Measurements from ENCODE around the gene EXOC3.
"Not testable (repeated sequence)": the region's sequence is repeated elsewhere in the genome, so short reads cannot be mapped to it uniquely, and the experiment has no call there.

EXOC3 gene

GRCh38 chr5:473551-474192 is 30.7 kb downstream of the EXOC3 start:
- DNase-seq (ENCODE audit: low spot score) = peak; percentile 61

GRCh38 chr5:474232-474839 is 31.4 kb downstream of the EXOC3 start:
- DNase-seq (ENCODE audit: low spot score) = not testable (repeated sequence)

GRCh38 chr5:474840-475661 is 32.1 kb downstream of the EXOC3 start:
- DNase-seq (ENCODE audit: low spot score) = no peak

GRCh38 chr5:475704-476101 is 32.7 kb downstream of the EXOC3 start:
- no peak for DNase-seq (ENCODE audit: low spot score)

GRCh38 chr5:476102-476813 is 33.3 kb downstream of the EXOC3 start:
- no peak for DNase-seq (ENCODE audit: low spot score)

- DNase-seq (ENCODE audit: low spot score) = no peak
Observed at GRCh38 chr5:476814-477175, 33.8 kb downstream of the EXOC3 start.

GRCh38 chr5:477247-477646 is 34.3 kb downstream of the EXOC3 start:
- no peak for DNase-seq (ENCODE audit: low spot score)

GRCh38 chr5:477871-478270 is 34.9 kb downstream of the EXOC3 start:
- no peak for DNase-seq (ENCODE audit: low spot score)

GRCh38 chr5:478369-478981 is 35.5 kb downstream of the EXOC3 start:
- DNase-seq (ENCODE audit: low spot score) = no peak

GRCh38 chr5:478982-479535 is 36.1 kb downstream of the EXOC3 start:
- DNase-seq (ENCODE audit: low spot score) = no peak

- DNase-seq (ENCODE audit: low spot score) = no peak
Observed at GRCh38 chr5:479566-480319, 36.8 kb downstream of the EXOC3 start.

- no peak for DNase-seq (ENCODE audit: low spot score)
Observed at GRCh38 chr5:481347-481746, 38.4 kb downstream of the EXOC3 start.

GRCh38 chr5:482021-482420 is 39.0 kb downstream of the EXOC3 start:
- no peak for DNase-seq (ENCODE audit: low spot score)

- no peak for DNase-seq (ENCODE audit: low spot score)
Observed at GRCh38 chr5:482506-482905, 39.5 kb downstream of the EXOC3 start.

GRCh38 chr5:483011-483410 is 40.0 kb downstream of the EXOC3 start:
- DNase-seq (ENCODE audit: low spot score) = no peak

- DNase-seq (ENCODE audit: low spot score) = no peak
Observed at GRCh38 chr5:483434-484140, 40.6 kb downstream of the EXOC3 start.

- DNase-seq (ENCODE audit: low spot score) = no peak
Observed at GRCh38 chr5:484556-484955, 41.6 kb downstream of the EXOC3 start.

GRCh38 chr5:485113-485945 is 42.4 kb downstream of the EXOC3 start:
- no peak for DNase-seq (ENCODE audit: low spot score)

GRCh38 chr5:485946-486491 is 43.0 kb downstream of the EXOC3 start:
- DNase-seq (ENCODE audit: low spot score) = no peak
